ENCODE results near the gene SPRR1A. TPM values are rescaled to one million over a fixed set of nuclear protein-coding genes. Genes with fewer than 3 reads are reported as not detected.

The SPRR1A gene
- total RNA-seq, 4 donors from 2014 or later = 57.4 to 1,951 (median 348) TPM

- intact Hi-C loops (cut with DNase I) = no loop called here
- TF ChIP-seq POLR2A (IDR thresholded peaks at IDR 0.05) = no peak
- TF ChIP-seq CTCF (IDR thresholded peaks at IDR 0.05) = no peak
- Histone ChIP-seq H3K4me1 (peaks cover 0 to 30% (median 6%) of the 10 kb centered on the region in 3 donors), H3K36me3 (no peaks in the 10 kb centered on the region), H3K27me3 (no peaks in the 10 kb centered on the region), H3K4me3 (no peak overlapping the region), H3K27ac (no peak overlapping the region), H3K9me3 (no peaks in the 10 kb centered on the region)
- WGBS, 2 donors = 39 to 42% methylated on average over 1 of the region's 1 CpG
- no peak for DNase-seq
Measured at GRCh38 chr1:152964536-152964935, 19.3 kb upstream of the SPRR1A start.

GRCh38 chr1:152965853-152966252, 18.0 kb upstream of the SPRR1A start:
- no peak for DNase-seq
- H3K27me3 ChIP-seq = no peaks in the 10 kb centered on the region
- TF ChIP-seq POLR2A (IDR thresholded peaks at IDR 0.05) (no peak), CTCF (IDR thresholded peaks at IDR 0.05) (no peak)
- H3K27ac ChIP-seq = no peak overlapping the region
- peaks cover 0 to 34% (median 6%) of the 10 kb centered on the region in 3 donors for H3K4me1 ChIP-seq
- no peaks in the 10 kb centered on the region for H3K36me3 ChIP-seq
- 78 to 81% methylated on average over 4 of the region's 4 CpGs for WGBS, 2 donors
- intact Hi-C loops (cut with DNase I) = no loop called here
- no peak overlapping the region for H3K4me3 ChIP-seq
- H3K9me3 ChIP-seq = no peaks in the 10 kb centered on the region

- Histone ChIP-seq H3K27me3 (no peaks in the 10 kb centered on the region), H3K27ac (peak overlapping the region; percentile 64 to 87 (median 76)), H3K9me3 (no peaks in the 10 kb centered on the region), H3K4me3 (no peak overlapping the region), H3K36me3 (no peaks in the 10 kb centered on the region), H3K4me1 (peaks cover 0 to 41% (median 11%) of the 10 kb centered on the region in 3 donors)
- 5% methylated on average over 6 of the region's 7 CpGs; no CpG with 5 or more reads in 1 of the 2 donors for WGBS, 2 donors
- TF ChIP-seq POLR2A (IDR thresholded peaks at IDR 0.05) (no peak), CTCF (IDR thresholded peaks at IDR 0.05) (peak in 1 of 6 experiments; percentile 9)
- intact Hi-C loops (cut with DNase I) = no loop called here
- DNase-seq = no peak
Measured at GRCh38 chr1:152967201-152967600, 16.7 kb upstream of the SPRR1A start.

GRCh38 chr1:152968248-152968647, 15.6 kb upstream of the SPRR1A start:
- no peak for DNase-seq
- TF ChIP-seq POLR2A (IDR thresholded peaks at IDR 0.05) (no peak), CTCF (IDR thresholded peaks at IDR 0.05) (no peak)
- 74 to 78% methylated on average over 2 of the region's 2 CpGs for WGBS, 2 donors
- Histone ChIP-seq H3K4me1 (peaks cover 0 to 51% (median 18%) of the 10 kb centered on the region in 3 donors), H3K9me3 (no peaks in the 10 kb centered on the region), H3K27ac (peak overlapping the region; percentile 26 to 87 (median 67)), H3K4me3 (no peak overlapping the region), H3K36me3 (no peaks in the 10 kb centered on the region), H3K27me3 (no peaks in the 10 kb centered on the region)
- intact Hi-C loops (cut with DNase I) = no loop called here

GRCh38 chr1:152969036-152969435, 14.8 kb upstream of the SPRR1A start:
- WGBS, 2 donors = 49 to 59% methylated on average over 2 of the region's 2 CpGs
- Histone ChIP-seq H3K27me3 (no peaks in the 10 kb centered on the region), H3K36me3 (no peaks in the 10 kb centered on the region), H3K9me3 (no peaks in the 10 kb centered on the region), H3K4me3 (no peak overlapping the region), H3K4me1 (peaks cover 0 to 59% (median 18%) of the 10 kb centered on the region in 3 donors), H3K27ac (peak overlapping the region in 3 of 4 donors; percentile 59 to 87 (median 75))
- intact Hi-C loops (cut with DNase I) = no loop called here
- no peak for DNase-seq
- no peak for TF ChIP-seq CTCF (IDR thresholded peaks at IDR 0.05)
- no peak for TF ChIP-seq POLR2A (IDR thresholded peaks at IDR 0.05)

Measured in esophagus squamous epithelium (tissue), 5 donors.